Heart left ventricle (tissue), 16 donors: ENCODE measurements around the gene SPTAN1. TPM values are rescaled to one million over a fixed set of nuclear protein-coding genes. Genes with fewer than 3 reads are reported as not detected.

Experiments
- ATAC-seq, 4 donors: fragments of 200-7000 bp; cut with Tn5 transposase; one replicate each; pipeline ENCODE4 v1.9.1; 2020 to 2022; ENCODE audit warnings: moderate library complexity in 4 of 4, mild to moderate bottlenecking in 3 of 4, moderate number of reproducible peaks in 1 of 4
- DNase-seq, 5 donors: peaks; one replicate each; pipeline ENCODE4 v3.0.0-alpha.2; 2020
- H3K27ac ChIP-seq, 12 donors: fragments of 200-600 bp; sonication (generic) in 4 of 12; one replicate each; pipeline versions ENCODE4 v1.5.0 to v1.8.0; 2016 to 2022; ENCODE audit warnings: mild to moderate bottlenecking in 2 of 12
- H3K27me3 ChIP-seq, 9 donors: fragments of 200-600 bp; sonication (generic) in 2 of 9; one replicate each; pipeline versions ENCODE4 v1.5.1 to v1.8.0; 2016 to 2022; ENCODE audit warnings: mild to moderate bottlenecking in 3 of 9
- H3K36me3 ChIP-seq, 9 donors: fragments of 200-600 bp; sonication (generic) in 2 of 9; one replicate each; pipeline versions ENCODE4 v1.5.0 to v1.8.0; 2018 to 2022; ENCODE audit warnings: mild to moderate bottlenecking in 2 of 9
- H3K4me1 ChIP-seq, 12 donors: fragments of 200-600 bp; sonication (generic) in 4 of 12; one replicate each; pipeline versions ENCODE4 v1.5.0 to v1.8.0; 2016 to 2022; ENCODE audit warnings: mild to moderate bottlenecking in 3 of 12
- H3K4me3 ChIP-seq, 12 donors: fragments of 200-600 bp; sonication (generic) in 4 of 12; one replicate each; pipeline versions ENCODE4 v1.5.0 to v1.8.0; 2017 to 2022; ENCODE audit warnings: mild to moderate bottlenecking in 9 of 12, moderate library complexity in 4 of 12
- H3K9me3 ChIP-seq, 12 donors: fragments of 200-600 bp; sonication (generic) in 4 of 12; one replicate each; pipeline versions ENCODE4 v1.5.0 to v1.8.0; 2016 to 2022; ENCODE audit warnings: mild to moderate bottlenecking in 1 of 12
- POLR2A ChIP-seq, 2 donors: fragments of 450-650 bp; IDR thresholded peaks; one replicate each; pipeline ENCODE4 v1.6.1; 2017; ENCODE audit warnings: antibody characterized with exemption in 2 of 2, mild to moderate bottlenecking in 2 of 2, moderate library complexity in 2 of 2
- WGBS, 4 donors: extraction: QIAGEN DNeasy Blood & Tissue Kit in 2 of 4; methylation state at CpG; one replicate each; pipeline versions ENCODE4 v1.1.5 to v1.1.7; 2013 to 2018; 5-methylcytosine and 5-hydroxymethylcytosine counted together
- intact Hi-C, 10 donors: fragments of 100-400 bp; cut with DNase I; formaldehyde crosslinking; loops; one replicate each; pipeline versions ENCODE4 v1.11.1 to v1.14.2; 2022
- polyA plus RNA-seq, 2 donors: library from polyadenylated mRNA; stranded (reverse); fragments of 200-250 nt; gene quantifications; one replicate each; pipeline ENCODE4 v1.2.3, GENCODE V29; 2013
- total RNA-seq, 9 donors: library from RNA; depleted of rRNA in 2 of 9; stranded (reverse); fragments of >200 nt in 2 of 9; fragmentation: NEBNext Ultra II Directional in 3 of 9; extraction: Animal tissue kit (Norgen Biotek cat#: 25700) in 3 of 9; gene quantifications; one replicate each; pipeline versions ENCODE4 v1.1.0 to v1.2.4, GENCODE V29; 2016 to 2023
- TF ChIP-seq, protein P1 (sequence below), 12 donors: fragments of 200-600 bp; sonication (generic) in 4 of 12; IDR thresholded peaks; one replicate each; pipeline versions ENCODE4 v1.5.0 to v1.8.0; 2018 to 2022; ENCODE audit warnings: antibody characterized with exemption in 12 of 12, mild to moderate bottlenecking in 5 of 12
- donor health status: ischemic (EF 13 %, LVEDD 7.1; RV severe dilation, severe dysfunction).
- donor health status: healthy with polysubstance abuse.
- donor health status: DM: no; HTN: yes; CAD: no.
- donor health status: DM: no; HTN: no; CAD: no.
- donor health status: ischemic (EF 25% LVEDD 6.9; RV normal size, moderate dysfunction).
- donor health status: ischemic (EF 25% LVEDD 5.7; RV mildly dilated, moderate dysfunction).
- donor health status: healthy.
- donor health status: DM: yes; HTN: yes; CAD: no.
- donor health status: ischemic (EF 35%, LVEDD 5.7; RV mildly dilated, moderate dysfunction).
- donor health status: nonischemic (EF 11% LVEDD 7.7; RV severe dilation, severe dysfunction).
- donor health status: DM: yes; HTN: yes; CAD: no.
- donor health status: PGD.
- donor health status: ischemic (EF 29% LVEDD 5.4; RV normal size, mild dysfunction).
- donor health status: nonischemic (EF 23%, LVEDD 6.1; RV moderate dilation, normal function).

SPTAN1 gene
- total and polyA plus RNA-seq, 11 donors = 104 to 472 (median 273) TPM

DNA sequence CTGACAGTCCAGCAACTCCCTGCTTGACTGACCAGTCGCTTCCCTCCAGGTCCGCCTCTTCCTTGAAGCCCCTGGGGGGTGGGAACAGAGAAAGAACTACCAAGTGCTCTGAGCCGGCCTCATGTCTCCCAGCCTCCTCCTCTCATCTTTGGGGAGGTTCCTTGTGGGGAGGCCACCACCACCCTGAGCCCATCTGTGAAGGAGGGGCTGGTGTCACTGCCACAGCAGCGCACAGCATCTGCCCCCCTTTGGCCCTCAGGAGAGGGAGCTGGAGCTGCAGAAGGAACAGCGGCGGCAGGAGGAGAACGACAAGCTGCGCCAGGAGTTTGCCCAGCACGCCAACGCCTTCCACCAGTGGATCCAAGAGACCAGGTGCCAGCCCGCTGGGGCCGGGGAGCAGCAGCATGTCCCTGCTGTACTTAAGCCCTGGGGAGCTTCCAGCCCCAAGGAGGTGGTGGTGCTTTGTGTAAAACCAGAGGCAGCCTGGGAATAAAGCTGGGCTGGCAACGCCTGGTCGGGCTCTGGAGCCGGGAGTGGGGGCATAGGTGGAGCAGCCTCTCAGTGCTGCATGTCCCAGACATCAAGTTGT is 74.8 kb downstream of the SPTAN1 start:
- no peaks in the 10 kb centered on the region for H3K9me3 ChIP-seq
- TF ChIP-seq, protein P1, sequence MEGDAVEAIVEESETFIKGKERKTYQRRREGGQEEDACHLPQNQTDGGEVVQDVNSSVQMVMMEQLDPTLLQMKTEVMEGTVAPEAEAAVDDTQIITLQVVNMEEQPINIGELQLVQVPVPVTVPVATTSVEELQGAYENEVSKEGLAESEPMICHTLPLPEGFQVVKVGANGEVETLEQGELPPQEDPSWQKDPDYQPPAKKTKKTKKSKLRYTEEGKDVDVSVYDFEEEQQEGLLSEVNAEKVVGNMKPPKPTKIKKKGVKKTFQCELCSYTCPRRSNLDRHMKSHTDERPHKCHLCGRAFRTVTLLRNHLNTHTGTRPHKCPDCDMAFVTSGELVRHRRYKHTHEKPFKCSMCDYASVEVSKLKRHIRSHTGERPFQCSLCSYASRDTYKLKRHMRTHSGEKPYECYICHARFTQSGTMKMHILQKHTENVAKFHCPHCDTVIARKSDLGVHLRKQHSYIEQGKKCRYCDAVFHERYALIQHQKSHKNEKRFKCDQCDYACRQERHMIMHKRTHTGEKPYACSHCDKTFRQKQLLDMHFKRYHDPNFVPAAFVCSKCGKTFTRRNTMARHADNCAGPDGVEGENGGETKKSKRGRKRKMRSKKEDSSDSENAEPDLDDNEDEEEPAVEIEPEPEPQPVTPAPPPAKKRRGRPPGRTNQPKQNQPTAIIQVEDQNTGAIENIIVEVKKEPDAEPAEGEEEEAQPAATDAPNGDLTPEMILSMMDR (IDR thresholded peaks at IDR 0.05) = no peak
- no peak for TF ChIP-seq POLR2A (IDR thresholded peaks at IDR 0.05)
- peak overlapping the region in 1 of 12 donors; percentile 69 for H3K27ac ChIP-seq
- DNase-seq (no peak), ATAC-seq (no peak)
- H3K4me1 ChIP-seq = peaks cover 0 to 32% (median 16%) of the 10 kb centered on the region in 12 donors
- WGBS, 4 donors = 88 to 91% (median 89%) methylated on average over 13 to 15 of the region's 15 CpGs
- H3K36me3 ChIP-seq = peaks cover 0 to 100% (median 99%) of the 10 kb centered on the region in 9 donors
- H3K4me3 ChIP-seq = no peak overlapping the region
- intact Hi-C loops = loop anchor here in 2 of 10 donors (5.0 to 10.0 kb wide), 2 partner anchors 262 to 435 kb away; partner anchors contain the start of gene CIZ1 (in 1 of the 2)
- no peaks in the 10 kb centered on the region for H3K27me3 ChIP-seq

DNA sequence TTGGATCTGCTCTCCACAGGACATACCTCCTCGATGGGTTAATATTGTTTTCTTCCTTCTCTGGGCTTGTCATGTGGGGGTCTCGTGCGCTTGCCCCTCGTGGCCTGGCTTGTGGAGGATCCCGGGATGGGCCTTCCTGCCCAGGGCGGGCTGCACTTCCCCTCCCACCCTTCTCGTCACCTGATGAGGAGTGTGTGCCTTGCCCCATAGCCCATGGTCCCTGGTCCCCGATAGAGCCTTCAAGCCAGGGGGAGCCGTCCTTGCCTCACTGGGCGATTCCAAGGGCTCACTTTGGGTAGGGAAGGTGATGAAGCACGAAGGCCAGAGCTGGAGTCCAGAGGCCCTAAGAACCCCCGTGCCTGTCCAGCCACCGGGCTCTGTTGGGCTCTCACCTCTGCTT is 75.5 kb downstream of the SPTAN1 start:
- peak in 2 of 4 donors; percentile 0 to 1 for ATAC-seq
- Histone ChIP-seq H3K4me1 (peaks cover 0 to 32% (median 16%) of the 10 kb centered on the region in 12 donors), H3K4me3 (no peak overlapping the region), H3K9me3 (no peaks in the 10 kb centered on the region), H3K36me3 (peaks cover 2 to 100% (median 99%) of the 10 kb centered on the region in 9 donors), H3K27me3 (no peaks in the 10 kb centered on the region), H3K27ac (peak overlapping the region in 10 of 12 donors; percentile 49 to 86 (median 71))
- WGBS, 4 donors = 71 to 78% (median 73%) methylated on average over 10 to 13 of the region's 13 CpGs
- intact Hi-C loops = loop anchor here in 2 of 10 donors (5.0 to 10.0 kb wide), 2 partner anchors 263 to 436 kb away; partner anchors contain the start of gene CIZ1 (in 1 of the 2)
- TF ChIP-seq POLR2A (IDR thresholded peaks at IDR 0.05) = no peak
- TF ChIP-seq, protein P1 (IDR thresholded peaks at IDR 0.05) = no peak
- DNase-seq = no peak

DNA sequence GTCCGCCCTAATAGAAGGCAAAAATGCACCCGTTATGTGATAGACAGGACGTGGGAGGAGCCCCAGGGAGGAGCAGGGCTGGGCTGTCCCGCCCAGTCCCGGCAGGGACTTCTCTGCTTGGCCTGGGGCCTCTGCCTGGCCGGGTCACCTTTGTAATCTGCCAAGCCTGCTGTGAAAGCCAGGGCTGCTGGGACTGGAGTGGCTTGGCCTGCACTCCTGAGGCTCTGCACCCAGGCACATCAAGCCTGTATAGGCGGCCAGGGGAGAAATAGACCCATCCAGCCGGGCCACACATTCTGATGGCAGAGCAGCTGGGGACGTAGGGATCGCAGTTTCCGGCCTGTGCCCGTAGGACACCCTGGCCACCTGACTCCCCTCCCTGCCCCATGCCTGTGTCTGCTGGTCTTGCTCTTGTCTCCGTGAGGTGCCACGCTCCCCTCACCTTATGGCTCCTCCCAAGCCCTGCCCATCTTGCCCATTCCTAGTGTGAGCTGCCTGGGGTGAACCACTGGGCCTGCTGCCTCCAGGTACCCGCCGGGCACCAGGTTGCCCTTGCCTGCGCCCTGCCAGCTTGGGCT is 76.2 kb downstream of the SPTAN1 start:
- peak; percentile 78 to 90 (median 82) for DNase-seq
- peaks cover 2 to 100% (median 99%) of the 10 kb centered on the region in 9 donors for H3K36me3 ChIP-seq
- TF ChIP-seq POLR2A (IDR thresholded peaks at IDR 0.05) = no peak
- TF ChIP-seq, protein P1 (IDR thresholded peaks at IDR 0.05) = no peak
- no peaks in the 10 kb centered on the region for H3K27me3 ChIP-seq
- intact Hi-C loops = loop anchor here in 2 of 10 donors (5.0 to 10.0 kb wide), 2 partner anchors 264 to 436 kb away; partner anchors contain the start of gene CIZ1 (in 1 of the 2)
- peak; percentile 90 to 96 (median 94) for ATAC-seq
- H3K9me3 ChIP-seq = no peaks in the 10 kb centered on the region
- WGBS, 4 donors = 42 to 56% (median 50%) methylated on average over 11 to 17 of the region's 17 CpGs
- peak overlapping the region in 11 of 12 donors; percentile 40 to 86 (median 69) for H3K27ac ChIP-seq
- H3K4me1 ChIP-seq = peaks cover 0 to 36% (median 16%) of the 10 kb centered on the region in 12 donors
- no peak overlapping the region for H3K4me3 ChIP-seq

DNA sequence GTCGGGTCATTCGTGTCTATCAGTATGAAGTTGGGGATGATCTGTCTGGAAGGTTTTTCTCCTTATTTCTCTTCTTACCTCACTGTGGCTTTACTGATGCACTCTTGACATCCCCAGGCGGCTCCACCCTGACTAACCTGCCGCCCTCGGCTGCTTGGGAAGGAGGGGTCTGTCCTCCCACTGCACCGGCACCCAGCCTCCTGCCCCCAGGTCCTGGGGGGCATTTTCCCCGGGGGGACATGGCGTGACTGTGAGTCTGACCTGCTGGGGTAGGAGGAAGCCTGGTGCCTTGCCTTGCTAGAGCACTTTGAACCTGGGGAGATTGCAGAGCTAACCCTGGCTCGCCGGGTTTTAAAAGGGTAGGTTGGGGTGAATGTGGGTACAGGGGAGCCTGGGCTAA is 76.7 kb downstream of the SPTAN1 start:
- peak overlapping the region in 10 of 12 donors; percentile 35 to 86 (median 71) for H3K27ac ChIP-seq
- intact Hi-C loops = loop anchor here in 2 of 10 donors (5.0 to 10.0 kb wide), 2 partner anchors 264 to 437 kb away; partner anchors contain the start of gene CIZ1 (in 1 of the 2)
- no peak overlapping the region for H3K4me3 ChIP-seq

More for the DNA sequence above, 76.7 kb downstream of the SPTAN1 start:
- Histone ChIP-seq H3K36me3 (peaks cover 2 to 100% (median 100%) of the 10 kb centered on the region in 9 donors), H3K9me3 (no peaks in the 10 kb centered on the region), H3K4me1 (peaks cover 0 to 41% (median 19%) of the 10 kb centered on the region in 12 donors), H3K27me3 (no peaks in the 10 kb centered on the region)
- TF ChIP-seq POLR2A (IDR thresholded peaks at IDR 0.05) = no peak
- TF ChIP-seq, protein P1 (IDR thresholded peaks at IDR 0.05) = no peak
- 84 to 89% (median 87%) methylated on average over 9 to 10 of the region's 10 CpGs for WGBS, 4 donors
- no peak for ATAC-seq
- no peak for DNase-seq
